Naive thymus-derived CD4-positive, alpha-beta T cell (primary cell): ENCODE results near the gene CCT5. TPM values are rescaled to one million over a fixed set of nuclear protein-coding genes. Genes with fewer than 3 reads are reported as not detected.
"Not testable (repeated sequence)": the region's sequence is repeated elsewhere in the genome, so short reads cannot be mapped to it uniquely, and the experiment has no call there.

Experiments
- ATAC-seq: fragments of 150-1000 bp; cut with Tn5 transposase; 2 replicates; pipeline ENCODE4 v1.10.0; 2021; ENCODE audit warnings: mild to moderate bottlenecking, moderate library complexity
- CTCF ChIA-PET: fragments of 350-600 bp; sonication (Branson Sonifier 250); formaldehyde crosslinking; loops from one replicate; lab custom pipeline; 2021; ENCODE audit warnings: antibody characterized with exemption; lab: Charles Lee
- POLR2A ChIA-PET: fragments of 350-600 bp; sonication (Branson Sonifier 250); formaldehyde crosslinking; loops from one replicate; lab custom pipeline; 2021; ENCODE audit warnings: antibody characterized with exemption, inconsistent platforms; lab: Charles Lee
- DNase-seq, 9 donors: peaks; one replicate each; pipeline versions ENCODE4 v3.0.0 to v3.0.0-alpha.2; 2020 to 2022; ENCODE audit warnings: mixed read lengths in 1 of 9
- H3K27ac ChIP-seq: one replicate; pipeline ENCODE4 v1.7.0; 2013; ENCODE audit warnings: mild to moderate bottlenecking, low read depth, low read length, moderate library complexity
- H3K27me3 ChIP-seq, 2 donors: one replicate each; pipeline ENCODE4 v1.7.0; 2013; ENCODE audit warnings: low read length in 2 of 2, mild to moderate bottlenecking in 2 of 2, moderate library complexity in 2 of 2; ENCODE audit not compliant: control insufficient read depth in 2 of 2, insufficient read depth in 2 of 2
- H3K36me3 ChIP-seq, 3 experiments: 1 replicate in 2 of 3; 2 replicates in 1 of 3; pipeline ENCODE4 v1.7.0; 2013; ENCODE audit warnings: low read length in 3 of 3, mild to moderate bottlenecking in 3 of 3, moderate library complexity in 1 of 3; ENCODE audit not compliant: insufficient read depth in 3 of 3, control insufficient read depth in 2 of 3
- H3K4me1 ChIP-seq, 2 donors: one replicate each; pipeline ENCODE4 v1.7.0; 2013; ENCODE audit warnings: low read length in 2 of 2, mild to moderate bottlenecking in 2 of 2, moderate library complexity in 1 of 2; ENCODE audit not compliant: control insufficient read depth in 2 of 2, insufficient read depth in 2 of 2
- H3K4me3 ChIP-seq: 2 replicates; pipeline ENCODE4 v1.7.0; 2013; ENCODE audit warnings: mild to moderate bottlenecking, low read length
- H3K9me3 ChIP-seq, 3 experiments: 1 replicate in 2 of 3; 2 replicates in 1 of 3; pipeline ENCODE4 v1.7.0; 2013; ENCODE audit warnings: low read length in 3 of 3; ENCODE audit not compliant: control insufficient read depth in 2 of 3
- H3K27ac Mint-ChIP-seq, 9 donors: one replicate each; pipeline ENCODE4 v1.8.0; 2020 to 2022; ENCODE audit warnings: mixed read lengths in 9 of 9, mild to moderate bottlenecking in 8 of 9, moderate library complexity in 5 of 9, inconsistent platforms in 2 of 9
- H3K27me3 Mint-ChIP-seq, 5 donors: one replicate each; pipeline ENCODE4 v1.8.0; 2021 to 2022; ENCODE audit warnings: mixed read lengths in 5 of 5, mild to moderate bottlenecking in 1 of 5
- H3K36me3 Mint-ChIP-seq, 5 donors: one replicate each; pipeline ENCODE4 v1.8.0; 2020 to 2022; ENCODE audit warnings: mixed read lengths in 5 of 5, mild to moderate bottlenecking in 3 of 5, inconsistent platforms in 1 of 5
- H3K4me1 Mint-ChIP-seq, 7 donors: one replicate each; pipeline ENCODE4 v1.8.0; 2020 to 2022; ENCODE audit warnings: mixed read lengths in 7 of 7, mild to moderate bottlenecking in 3 of 7, inconsistent platforms in 1 of 7
- H3K4me3 Mint-ChIP-seq, 10 donors: one replicate each; pipeline ENCODE4 v1.8.0; 2020 to 2022; ENCODE audit warnings: mild to moderate bottlenecking in 10 of 10, mixed read lengths in 10 of 10, moderate library complexity in 6 of 10, inconsistent platforms in 2 of 10
- H3K9me3 Mint-ChIP-seq, 11 donors: one replicate each; pipeline ENCODE4 v1.8.0; 2020 to 2022; ENCODE audit warnings: mixed read lengths in 11 of 11, mild to moderate bottlenecking in 4 of 11, inconsistent platforms in 1 of 11, moderate library complexity in 1 of 11
- intact Hi-C, 2 donors: fragments of 100-400 bp; cut with micrococcal nuclease; formaldehyde crosslinking; loops; one replicate each; pipeline ENCODE4 v1.15.1; 2023
- polyA plus RNA-seq, 2 donors: library from polyadenylated mRNA; unstranded; fragments of 300-500 nt; fragmentation: Illumina TruSeq; gene quantifications; one replicate each; pipeline ENCODE4 v1.2.3, GENCODE V29; 2021
- total RNA-seq, 6 experiments: library from RNA in 5 of 6; stranded (reverse) in 5 of 6; gene quantifications; 1 replicate in 5 of 6; 2 replicates in 1 of 6; pipeline ENCODE4 v1.2.3 and lab custom pipeline; 2021 to 2026

CCT5 gene
- total and polyA plus RNA-seq, 7 experiments from 2014 or later = 58.0 to 265 (median 90.8) TPM

DNA sequence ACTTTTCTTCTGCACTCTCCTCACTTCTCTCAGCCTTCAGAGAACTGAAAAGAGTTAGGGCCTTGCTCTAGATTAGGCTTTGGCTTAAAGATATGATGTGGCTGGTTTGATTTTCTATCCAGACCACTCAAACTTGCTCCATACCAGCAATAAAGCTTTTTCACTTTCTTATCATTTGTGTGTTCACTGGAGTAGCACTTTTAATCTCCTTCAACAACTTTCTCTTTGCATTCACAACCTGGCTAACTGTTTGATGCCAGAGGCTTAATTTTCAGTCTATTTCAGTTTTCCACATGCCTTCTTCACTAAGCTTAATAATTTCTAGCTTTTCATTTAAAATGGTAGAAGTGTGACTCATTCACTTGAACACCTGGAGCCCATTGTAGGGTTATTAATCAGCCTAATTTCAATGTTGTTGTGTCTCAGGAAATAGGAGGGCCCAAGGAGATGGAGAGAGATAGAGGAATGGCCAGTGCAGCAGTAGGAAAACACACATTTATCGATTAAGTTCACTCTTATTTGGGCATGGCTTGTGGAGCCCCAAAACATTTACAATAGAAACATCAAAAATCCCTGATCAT is 6.3 kb upstream of the CCT5 start:
- H3K27ac ChIP-seq = no peak overlapping the region
- no peak overlapping the region for H3K4me3 ChIP-seq
- Mint-ChIP-seq H3K27me3 (no peaks in the 10 kb centered on the region), H3K27ac (peak overlapping the region in 1 of 9 donors; percentile 8), H3K9me3 (no peaks in the 10 kb centered on the region), H3K4me3 (no peak overlapping the region), H3K36me3 (peaks cover 2 to 13% (median 2%) of the 10 kb centered on the region in 5 donors), H3K4me1 (peaks cover 8 to 27% (median 16%) of the 10 kb centered on the region in 7 donors)
- peaks cover 0 to 9% of the 10 kb centered on the region in 2 donors for H3K4me1 ChIP-seq
- H3K36me3 ChIP-seq = peaks cover 0 to 4% (median 0%) of the 10 kb centered on the region in 3 experiments
- ChIA-PET POLR2A (no interaction called here), CTCF (no interaction called here)
- intact Hi-C loops = no loop called here
- ATAC-seq (no peak), DNase-seq (no peak)
- no peaks in the 10 kb centered on the region for H3K9me3 ChIP-seq
- no peaks in the 10 kb centered on the region for H3K27me3 ChIP-seq

DNA sequence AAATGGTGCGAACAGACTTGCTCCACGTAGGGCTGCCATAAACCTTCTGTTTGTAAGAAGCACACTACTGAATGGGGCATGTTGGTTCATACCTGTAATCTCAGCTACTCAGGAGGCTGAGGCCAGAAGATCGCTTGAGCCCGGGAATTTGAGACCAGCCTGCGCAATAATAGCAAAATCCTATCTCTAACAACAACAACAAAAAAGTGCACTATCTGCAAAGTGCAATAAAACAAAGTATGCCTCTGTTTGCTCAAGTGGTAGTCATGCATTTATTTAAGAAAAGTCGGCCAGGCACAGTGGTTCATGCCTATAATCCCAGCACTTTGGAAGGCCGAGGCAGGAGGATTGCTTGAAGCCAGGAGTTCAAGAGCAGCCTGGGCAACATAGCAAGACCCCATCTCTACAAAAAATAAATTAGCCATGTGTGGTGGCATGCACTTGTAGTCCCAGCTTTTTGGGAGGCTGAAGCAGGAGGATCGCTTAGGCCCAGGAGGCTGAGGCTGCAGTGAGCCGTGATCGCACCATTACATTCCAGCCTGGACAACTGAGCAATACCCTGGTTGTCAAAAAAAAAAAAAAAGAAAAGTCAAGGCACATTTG is 5.6 kb upstream of the CCT5 start:
- DNase-seq (no peak), ATAC-seq (no peak)
- peaks cover 0 to 1% (median 0%) of the 10 kb centered on the region in 3 experiments for H3K36me3 ChIP-seq
- H3K4me1 ChIP-seq = peaks cover 0 to 12% of the 10 kb centered on the region in 2 donors
- H3K27ac ChIP-seq = no peak overlapping the region
- intact Hi-C loops = no loop called here
- Mint-ChIP-seq H3K4me1 (peaks cover 11 to 30% (median 22%) of the 10 kb centered on the region in 7 donors), H3K36me3 (peaks cover 0 to 9% (median 2%) of the 10 kb centered on the region in 5 donors), H3K9me3 (no peaks in the 10 kb centered on the region), H3K4me3 (no peak overlapping the region), H3K27ac (no peak overlapping the region), H3K27me3 (peaks cover 0 to 2% (median 0%) of the 10 kb centered on the region in 5 donors)
- no peaks in the 10 kb centered on the region for H3K27me3 ChIP-seq
- POLR2A ChIA-PET = no interaction called here
- CTCF ChIA-PET = no interaction called here
- no peak overlapping the region for H3K4me3 ChIP-seq
- no peaks in the 10 kb centered on the region for H3K9me3 ChIP-seq

DNA sequence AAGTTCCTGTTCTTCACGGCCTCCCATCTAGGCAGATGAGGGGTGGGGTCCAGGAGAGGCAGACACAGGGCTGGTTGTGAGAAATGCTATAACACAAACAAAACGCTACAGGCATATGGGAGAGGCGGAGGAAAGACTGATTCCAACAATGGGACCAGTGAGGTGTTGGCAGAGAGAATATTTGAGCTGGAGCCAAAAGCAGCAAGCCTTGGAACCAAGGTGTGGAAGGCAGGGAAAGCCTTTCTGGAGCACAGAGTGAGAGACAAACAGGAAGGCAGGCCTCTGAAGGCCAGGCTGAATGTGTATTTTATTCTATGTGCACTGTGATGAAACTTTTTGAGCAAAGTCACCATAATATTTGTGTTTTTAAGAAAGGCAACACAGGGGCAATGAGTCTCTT is 3.3 kb upstream of the CCT5 start:
- intact Hi-C loops = no loop called here
- CTCF ChIA-PET = interaction anchor here (0.7 kb wide), 1 partner anchor 171 kb away, joined by 3 read pairs; no protein-coding TSS in a partner anchor
- DNase-seq = no peak
- peaks cover 0 to 5% (median 0%) of the 10 kb centered on the region in 11 donors for H3K9me3 Mint-ChIP-seq
- H3K4me1 ChIP-seq = peaks cover 7 to 18% of the 10 kb centered on the region in 2 donors
- POLR2A ChIA-PET = no interaction called here
- ATAC-seq = no peak
- peaks cover 27 to 37% (median 34%) of the 10 kb centered on the region in 7 donors for H3K4me1 Mint-ChIP-seq
- no peak overlapping the region for H3K27ac ChIP-seq
- H3K27me3 Mint-ChIP-seq = peaks cover 0 to 5% (median 0%) of the 10 kb centered on the region in 5 donors
- peaks cover 0 to 11% (median 0%) of the 10 kb centered on the region in 3 experiments for H3K36me3 ChIP-seq
- H3K4me3 ChIP-seq = no peak overlapping the region
- H3K27ac Mint-ChIP-seq = peak overlapping the region in 1 of 9 donors; percentile 7
- H3K4me3 Mint-ChIP-seq = no peak overlapping the region
- no peaks in the 10 kb centered on the region for H3K9me3 ChIP-seq
- no peaks in the 10 kb centered on the region for H3K27me3 ChIP-seq
- H3K36me3 Mint-ChIP-seq = peaks cover 0 to 9% (median 6%) of the 10 kb centered on the region in 5 donors

DNA sequence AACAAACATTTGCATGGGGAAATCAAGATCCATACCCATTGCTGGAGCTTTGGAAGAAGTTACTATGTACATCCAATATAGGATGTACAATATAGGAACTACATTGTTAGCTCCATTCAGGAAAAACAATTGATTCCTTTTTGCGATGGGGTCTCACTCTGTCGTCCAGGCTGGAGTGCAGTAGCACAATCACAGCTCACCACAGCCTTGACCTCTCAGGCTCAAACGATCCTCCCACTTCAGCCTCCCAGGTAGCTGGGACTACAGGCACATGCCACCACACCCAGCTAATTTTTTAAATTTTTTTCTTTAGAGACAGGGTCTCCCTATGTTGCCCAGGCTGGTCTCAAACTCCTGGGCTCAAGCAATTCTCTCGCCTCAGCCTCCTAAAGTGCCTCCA is 2.9 kb upstream of the CCT5 start:
- DNase-seq, H3K4me3 Mint-ChIP-seq, H3K27me3 Mint-ChIP-seq, POLR2A ChIA-PET, H3K9me3 Mint-ChIP-seq, ATAC-seq, intact Hi-C loops, H3K9me3 ChIP-seq, H3K27ac ChIP-seq, H3K4me3 ChIP-seq, H3K27me3 ChIP-seq: not testable (repeated sequence)
- Mint-ChIP-seq H3K36me3 (peaks cover 0 to 11% (median 6%) of the 10 kb centered on the region in 5 donors), H3K27ac (peak overlapping the region in 2 of 9 donors; percentile 38 to 67), H3K4me1 (peaks cover 30 to 42% (median 38%) of the 10 kb centered on the region in 7 donors)
- H3K36me3 ChIP-seq = peaks cover 0 to 11% (median 0%) of the 10 kb centered on the region in 3 experiments
- peaks cover 12 to 23% of the 10 kb centered on the region in 2 donors for H3K4me1 ChIP-seq
- CTCF ChIA-PET = interaction anchor here (0.7 kb wide), 1 partner anchor 171 kb away, joined by 3 read pairs; no protein-coding TSS in a partner anchor

DNA sequence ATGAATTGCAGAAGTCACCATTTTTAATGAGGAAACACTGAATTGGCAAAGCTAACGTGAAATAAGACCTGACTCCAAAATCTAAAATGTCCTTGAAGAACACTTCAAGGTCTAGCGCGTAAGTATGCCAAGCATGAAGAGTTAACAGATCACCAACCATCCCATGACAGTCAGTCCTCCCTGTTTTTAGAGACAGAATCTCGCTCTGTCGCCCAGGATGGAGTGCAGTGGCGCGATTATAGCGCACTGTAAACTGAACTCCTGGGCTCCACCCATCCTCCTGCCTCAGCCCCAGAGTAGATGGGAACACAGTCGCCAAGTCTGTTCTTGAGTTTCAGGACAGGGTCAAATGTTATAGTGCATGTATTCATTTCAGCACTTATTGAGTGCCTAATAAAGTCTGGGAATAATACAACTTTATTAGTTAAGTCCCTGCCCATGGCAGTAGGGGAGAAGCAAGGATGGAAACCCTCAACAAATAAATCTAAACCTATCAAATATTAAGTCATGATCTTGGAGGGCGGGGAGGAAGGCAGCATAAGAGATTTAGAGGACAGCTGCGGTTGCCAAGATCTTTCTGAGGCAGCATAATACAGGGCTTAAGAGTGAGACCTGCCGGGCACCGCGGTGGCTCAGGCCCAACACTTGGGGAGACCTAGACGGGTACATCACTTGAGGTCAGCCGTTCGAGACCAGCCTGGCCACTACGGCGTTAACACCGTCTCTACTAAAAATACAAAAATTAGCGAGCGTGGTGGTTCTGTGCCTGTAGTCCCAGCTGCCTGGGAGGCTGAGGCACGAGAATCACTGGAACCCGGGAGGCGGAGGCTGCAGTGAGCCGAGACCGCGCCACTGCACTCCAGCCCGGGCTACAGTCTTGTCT is 1.5 kb upstream of the CCT5 start:
- intact Hi-C loops = no loop called here

More for the DNA sequence above, 1.5 kb upstream of the CCT5 start:
- CTCF ChIA-PET = no interaction called here
- H3K4me1 Mint-ChIP-seq = peaks cover 39 to 51% (median 42%) of the 10 kb centered on the region in 7 donors
- peaks cover 0 to 5% (median 0%) of the 10 kb centered on the region in 11 donors for H3K9me3 Mint-ChIP-seq
- peak overlapping the region; percentile 83 to 99 (median 95) for H3K4me3 Mint-ChIP-seq
- peaks cover 0 to 11% (median 5%) of the 10 kb centered on the region in 5 donors for H3K36me3 Mint-ChIP-seq
- peaks cover 0 to 5% (median 0%) of the 10 kb centered on the region in 5 donors for H3K27me3 Mint-ChIP-seq
- H3K27ac Mint-ChIP-seq = peak overlapping the region; percentile 96 to 100 (median 99)
- POLR2A ChIA-PET = interaction anchor here (1.1 to 3.1 kb wide), 2 partner anchors 105 to 106 kb away, joined by 4 to 25 read pairs; partner anchors contain the start of gene MARCHF6
- H3K27me3 ChIP-seq = no peaks in the 10 kb centered on the region
- ATAC-seq = no peak
- DNase-seq = no peak
- peak overlapping the region; percentile 89 for H3K27ac ChIP-seq
- H3K9me3 ChIP-seq = no peaks in the 10 kb centered on the region
- peak overlapping the region; percentile 97 for H3K4me3 ChIP-seq
- H3K36me3 ChIP-seq = peaks cover 0 to 13% (median 0%) of the 10 kb centered on the region in 3 experiments
- H3K4me1 ChIP-seq = peaks cover 12 to 30% of the 10 kb centered on the region in 2 donors
